Endothelial cell of umbilical vein (primary cell): ENCODE measurements around the gene WDR37.

Source experiments
- POLR2A ChIP-seq: IDR thresholded peaks from 2 replicates; pipeline ENCODE4 v1.6.1; 2012; ENCODE audit warnings: low read depth, mild to moderate bottlenecking, control low read depth, low read length
- TF ChIP-seq, protein P1 (sequence below), 2 donors: IDR thresholded peaks; 1 replicate in 1 of 2; 2 replicates in 1 of 2; pipeline ENCODE4 v1.5.1; 2011; ENCODE audit warnings: low read length in 2 of 2, mild to moderate bottlenecking in 2 of 2, moderate library complexity in 2 of 2, control low read depth in 1 of 2, inconsistent platforms in 1 of 2, low read depth in 1 of 2; ENCODE audit not compliant: insufficient read depth in 1 of 2; ENCODE audit errors: extremely low read depth in 1 of 2

DNA sequence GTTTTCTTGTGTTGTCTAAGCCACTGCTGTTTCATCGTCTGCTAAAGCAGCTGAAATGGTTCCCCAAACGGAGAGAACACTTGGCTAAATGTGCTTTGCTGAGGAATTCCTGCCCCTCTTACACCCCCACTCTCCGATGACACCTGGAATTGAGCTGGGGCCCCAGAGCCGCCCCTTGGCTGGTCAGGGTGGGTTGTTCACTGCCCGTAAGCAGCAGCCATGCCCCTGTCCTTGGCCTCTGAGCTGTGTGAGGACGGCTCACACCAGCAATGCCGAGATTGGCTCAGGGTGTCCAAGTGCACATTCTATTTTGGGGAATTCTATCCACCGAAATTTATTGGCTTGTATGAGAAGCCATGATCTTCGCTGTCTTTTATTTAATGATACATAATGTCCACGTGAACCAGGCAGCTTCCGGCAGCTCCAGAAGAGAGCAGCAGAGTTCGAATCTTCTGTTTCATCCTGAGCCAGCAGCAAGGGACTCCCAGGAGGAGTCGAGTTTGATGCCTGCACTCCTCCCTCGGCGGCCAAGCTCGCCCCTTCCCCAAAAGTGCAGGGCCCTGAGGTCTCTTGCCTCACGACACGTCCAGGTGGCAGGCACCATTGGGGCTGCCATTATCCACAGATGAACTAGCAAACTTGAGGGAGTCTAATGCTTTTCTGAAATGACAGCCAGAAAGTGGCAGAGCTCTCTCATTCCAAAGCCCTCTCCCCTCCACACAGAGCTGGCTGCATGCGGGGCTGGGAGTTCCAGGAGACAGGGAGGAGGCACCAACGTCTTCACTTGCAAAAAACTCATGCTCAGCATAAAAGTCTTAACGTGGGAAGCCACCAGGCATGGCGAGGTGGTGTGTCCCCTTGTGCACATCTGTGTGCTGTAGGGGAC is 114.0 kb downstream of the WDR37 start:
- no peak for TF ChIP-seq POLR2A
- TF ChIP-seq, protein P1, sequence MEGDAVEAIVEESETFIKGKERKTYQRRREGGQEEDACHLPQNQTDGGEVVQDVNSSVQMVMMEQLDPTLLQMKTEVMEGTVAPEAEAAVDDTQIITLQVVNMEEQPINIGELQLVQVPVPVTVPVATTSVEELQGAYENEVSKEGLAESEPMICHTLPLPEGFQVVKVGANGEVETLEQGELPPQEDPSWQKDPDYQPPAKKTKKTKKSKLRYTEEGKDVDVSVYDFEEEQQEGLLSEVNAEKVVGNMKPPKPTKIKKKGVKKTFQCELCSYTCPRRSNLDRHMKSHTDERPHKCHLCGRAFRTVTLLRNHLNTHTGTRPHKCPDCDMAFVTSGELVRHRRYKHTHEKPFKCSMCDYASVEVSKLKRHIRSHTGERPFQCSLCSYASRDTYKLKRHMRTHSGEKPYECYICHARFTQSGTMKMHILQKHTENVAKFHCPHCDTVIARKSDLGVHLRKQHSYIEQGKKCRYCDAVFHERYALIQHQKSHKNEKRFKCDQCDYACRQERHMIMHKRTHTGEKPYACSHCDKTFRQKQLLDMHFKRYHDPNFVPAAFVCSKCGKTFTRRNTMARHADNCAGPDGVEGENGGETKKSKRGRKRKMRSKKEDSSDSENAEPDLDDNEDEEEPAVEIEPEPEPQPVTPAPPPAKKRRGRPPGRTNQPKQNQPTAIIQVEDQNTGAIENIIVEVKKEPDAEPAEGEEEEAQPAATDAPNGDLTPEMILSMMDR (IDR thresholded peaks at IDR 0.05; ENCODE audit: extremely low read depth in 1 of 2, insufficient read depth in 1 of 2, low read depth in 1 of 2, low read length in 2 of 2) = no peak
